HepG2 (cell line): ENCODE measurements around the gene TEAD3. TPM values are rescaled to one million over a fixed set of nuclear protein-coding genes. Genes with fewer than 3 reads are reported as not detected.

Experiments
- FOXM1 ChIP-seq: sonication (generic); formaldehyde crosslinking; IDR thresholded peaks from 2 replicates; pipeline ENCODE4 v1.5.0; 2020; ENCODE audit warnings: missing genetic modification reagents
- HOXA9 ChIP-seq: sonication (generic); formaldehyde crosslinking; IDR thresholded peaks from 2 replicates; pipeline ENCODE4 v1.8.1; 2022; ENCODE audit warnings: missing genetic modification reagents, mild to moderate bottlenecking, moderate library complexity, borderline replicate concordance
- KDM5B ChIP-seq: sonication (generic); formaldehyde crosslinking; IDR thresholded peaks from 2 replicates; pipeline ENCODE4 v1.4.0; 2020; ENCODE audit warnings: missing genetic modification reagents, mild to moderate bottlenecking, borderline replicate concordance
- SP1 ChIP-seq, 2 experiments: fragments of 450-650 bp in 1 of 2; sonication (generic) in 1 of 2; formaldehyde crosslinking in 1 of 2; IDR thresholded peaks; 2 replicates each; pipeline versions ENCODE4 v1.4.0 to v1.6.1; 2016 to 2020; ENCODE audit warnings: missing genetic modification reagents in 1 of 2
- YY1 ChIP-seq: IDR thresholded peaks from 2 replicates; pipeline ENCODE4 v1.6.1; 2011; ENCODE audit warnings: low read length, low read depth, moderate library complexity, mild to moderate bottlenecking; ENCODE audit not compliant: insufficient read depth, insufficient replicate concordance
- ZBTB49 ChIP-seq: sonication (generic); formaldehyde crosslinking; IDR thresholded peaks from 2 replicates; pipeline ENCODE4 v1.4.0; 2020; ENCODE audit warnings: missing genetic modification reagents, borderline replicate concordance
- ZNF225 ChIP-seq: sonication (generic); formaldehyde crosslinking; IDR thresholded peaks from 2 replicates; pipeline ENCODE4 v1.4.0; 2020; ENCODE audit warnings: mild to moderate bottlenecking, missing genetic modification reagents
- ZNF564 ChIP-seq: sonication (generic); formaldehyde crosslinking; IDR thresholded peaks from 2 replicates; pipeline ENCODE4 v1.8.1; 2023; ENCODE audit warnings: mild to moderate bottlenecking, missing genetic modification reagents
- ZNF7 ChIP-seq: IDR thresholded peaks from 2 replicates; pipeline ENCODE4 v1.6.1; 2016; ENCODE audit warnings: missing biosample characterization, missing genetic modification reagents
- polyA plus RNA-seq, 8 experiments: library from polyadenylated mRNA; depleted of rRNA in 3 of 8; stranded (reverse) in 7 of 8; unstranded in 1 of 8; fragments of >200 nt; fragmentation: Illumina TruSeq in 4 of 8; extraction: Trizol in 4 of 8; gene quantifications; 2 replicates each; pipeline versions ENCODE4 v1.2.1 to v1.2.3, GENCODE V29; 2011 to 2016; ENCODE audit warnings: low read depth in 4 of 8, missing spikeins in 1 of 8, mixed read lengths in 1 of 8; ENCODE audit not compliant: insufficient read depth in 1 of 8
- total RNA-seq, 5 experiments: library from RNA; depleted of rRNA; stranded (reverse); fragments of >200 nt; fragmentation: Illumina TruSeq; extraction: Trizol; gene quantifications; 2 replicates each; pipeline ENCODE4 v1.2.3, GENCODE V29; 2016; ENCODE audit warnings: low read depth in 1 of 5
- TF ChIP-seq, protein P1 (sequence below): IDR thresholded peaks from 2 replicates; pipeline ENCODE4 v1.4.0; 2020; ENCODE audit warnings: mild to moderate bottlenecking, missing genetic modification reagents
- TF ChIP-seq, protein P2 (sequence below), 2 experiments: sonication (generic) in 1 of 2; formaldehyde crosslinking in 1 of 2; IDR thresholded peaks; 2 replicates each; pipeline versions ENCODE4 v1.4.0 to v1.6.1; 2018 to 2020; ENCODE audit warnings: missing genetic modification reagents in 2 of 2, borderline replicate concordance in 1 of 2, low read depth in 1 of 2, mild to moderate bottlenecking in 1 of 2, missing biosample characterization in 1 of 2

TEAD3 gene
- total and polyA plus RNA-seq, 2 of the 13 experiments (the other 11 are each of a cell fraction or from before 2014, with no cell fraction given) = 15.1 to 16.5 TPM

GRCh38 chr6:35432291-35432690 is 64.6 kb downstream of the TEAD3 start (continued):
- TF ChIP-seq, protein P1, sequence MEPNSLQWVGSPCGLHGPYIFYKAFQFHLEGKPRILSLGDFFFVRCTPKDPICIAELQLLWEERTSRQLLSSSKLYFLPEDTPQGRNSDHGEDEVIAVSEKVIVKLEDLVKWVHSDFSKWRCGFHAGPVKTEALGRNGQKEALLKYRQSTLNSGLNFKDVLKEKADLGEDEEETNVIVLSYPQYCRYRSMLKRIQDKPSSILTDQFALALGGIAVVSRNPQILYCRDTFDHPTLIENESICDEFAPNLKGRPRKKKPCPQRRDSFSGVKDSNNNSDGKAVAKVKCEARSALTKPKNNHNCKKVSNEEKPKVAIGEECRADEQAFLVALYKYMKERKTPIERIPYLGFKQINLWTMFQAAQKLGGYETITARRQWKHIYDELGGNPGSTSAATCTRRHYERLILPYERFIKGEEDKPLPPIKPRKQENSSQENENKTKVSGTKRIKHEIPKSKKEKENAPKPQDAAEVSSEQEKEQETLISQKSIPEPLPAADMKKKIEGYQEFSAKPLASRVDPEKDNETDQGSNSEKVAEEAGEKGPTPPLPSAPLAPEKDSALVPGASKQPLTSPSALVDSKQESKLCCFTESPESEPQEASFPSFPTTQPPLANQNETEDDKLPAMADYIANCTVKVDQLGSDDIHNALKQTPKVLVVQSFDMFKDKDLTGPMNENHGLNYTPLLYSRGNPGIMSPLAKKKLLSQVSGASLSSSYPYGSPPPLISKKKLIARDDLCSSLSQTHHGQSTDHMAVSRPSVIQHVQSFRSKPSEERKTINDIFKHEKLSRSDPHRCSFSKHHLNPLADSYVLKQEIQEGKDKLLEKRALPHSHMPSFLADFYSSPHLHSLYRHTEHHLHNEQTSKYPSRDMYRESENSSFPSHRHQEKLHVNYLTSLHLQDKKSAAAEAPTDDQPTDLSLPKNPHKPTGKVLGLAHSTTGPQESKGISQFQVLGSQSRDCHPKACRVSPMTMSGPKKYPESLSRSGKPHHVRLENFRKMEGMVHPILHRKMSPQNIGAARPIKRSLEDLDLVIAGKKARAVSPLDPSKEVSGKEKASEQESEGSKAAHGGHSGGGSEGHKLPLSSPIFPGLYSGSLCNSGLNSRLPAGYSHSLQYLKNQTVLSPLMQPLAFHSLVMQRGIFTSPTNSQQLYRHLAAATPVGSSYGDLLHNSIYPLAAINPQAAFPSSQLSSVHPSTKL (CRISPR knock-in tag) = no peak
- TF ChIP-seq FOXM1 (CRISPR knock-in tag) = no peak
- no peak for TF ChIP-seq HOXA9
- no peak for TF ChIP-seq YY1
- no peak for TF ChIP-seq ZBTB49 (CRISPR knock-in tag)
- TF ChIP-seq, protein P2, sequence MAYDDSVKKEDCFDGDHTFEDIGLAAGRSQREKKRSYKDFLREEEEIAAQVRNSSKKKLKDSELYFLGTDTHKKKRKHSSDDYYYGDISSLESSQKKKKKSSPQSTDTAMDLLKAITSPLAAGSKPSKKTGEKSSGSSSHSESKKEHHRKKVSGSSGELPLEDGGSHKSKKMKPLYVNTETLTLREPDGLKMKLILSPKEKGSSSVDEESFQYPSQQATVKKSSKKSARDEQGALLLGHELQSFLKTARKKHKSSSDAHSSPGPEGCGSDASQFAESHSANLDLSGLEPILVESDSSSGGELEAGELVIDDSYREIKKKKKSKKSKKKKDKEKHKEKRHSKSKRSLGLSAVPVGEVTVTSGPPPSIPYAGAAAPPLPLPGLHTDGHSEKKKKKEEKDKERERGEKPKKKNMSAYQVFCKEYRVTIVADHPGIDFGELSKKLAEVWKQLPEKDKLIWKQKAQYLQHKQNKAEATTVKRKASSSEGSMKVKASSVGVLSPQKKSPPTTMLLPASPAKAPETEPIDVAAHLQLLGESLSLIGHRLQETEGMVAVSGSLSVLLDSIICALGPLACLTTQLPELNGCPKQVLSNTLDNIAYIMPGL (CRISPR knock-in tag; IDR thresholded peaks at IDR 0.05; ENCODE audit: borderline replicate concordance in 1 of 2, low read depth in 1 of 2) = no peak
- no peak for TF ChIP-seq ZNF7 (CRISPR knock-in tag)
- no peak for TF ChIP-seq SP1 (IDR thresholded peaks at IDR 0.05)
- no peak for TF ChIP-seq SP1 (CRISPR knock-in tag; IDR thresholded peaks at IDR 0.05)
- no peak for TF ChIP-seq ZNF225 (CRISPR knock-in tag)
- no peak for TF ChIP-seq KDM5B
- TF ChIP-seq ZNF564 (CRISPR knock-in tag) = no peak
